Measurements from ENCODE around the gene FHIT.

DNA sequence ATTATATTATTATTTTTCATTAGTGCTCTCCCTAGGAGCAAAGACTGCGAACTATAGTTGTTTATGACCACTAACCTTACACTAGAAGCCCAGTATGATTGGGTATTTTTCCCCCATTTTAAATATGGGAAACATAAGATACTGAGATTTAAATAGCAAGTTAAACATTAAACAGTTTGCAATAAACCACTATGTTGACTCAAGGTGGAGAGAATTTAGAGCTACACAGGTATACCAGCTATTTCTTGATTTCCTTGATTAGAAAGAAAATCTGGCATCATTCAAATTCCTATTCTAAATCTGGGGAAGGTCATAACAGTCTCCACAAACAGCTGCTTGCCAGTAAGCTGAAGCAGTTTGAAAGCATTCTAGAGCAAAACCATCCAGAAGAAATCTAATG lies 1337.6 kb downstream of the FHIT start:
- no peak for TF ChIP-seq POLR2A (IDR thresholded peaks at IDR 0.05; ENCODE audit: low read length)
- TF ChIP-seq GATA1 (IDR thresholded peaks at IDR 0.05; ENCODE audit: low read depth, low read length), result no peak

Data from erythroblast (primary cell).